ENCODE data around the gene B4GALNT3. TPM values are rescaled to one million over a fixed set of nuclear protein-coding genes. Genes with fewer than 3 reads are reported as not detected.
A peak's percentile ranks its signal among the peaks of the same experiment; 100 is the strongest.

B4GALNT3 gene
- total and polyA plus RNA-seq, 2 of the 13 experiments (the other 11 are each of a cell fraction or from before 2014, with no cell fraction given), result 3.2 to 4.4 TPM

DNA sequence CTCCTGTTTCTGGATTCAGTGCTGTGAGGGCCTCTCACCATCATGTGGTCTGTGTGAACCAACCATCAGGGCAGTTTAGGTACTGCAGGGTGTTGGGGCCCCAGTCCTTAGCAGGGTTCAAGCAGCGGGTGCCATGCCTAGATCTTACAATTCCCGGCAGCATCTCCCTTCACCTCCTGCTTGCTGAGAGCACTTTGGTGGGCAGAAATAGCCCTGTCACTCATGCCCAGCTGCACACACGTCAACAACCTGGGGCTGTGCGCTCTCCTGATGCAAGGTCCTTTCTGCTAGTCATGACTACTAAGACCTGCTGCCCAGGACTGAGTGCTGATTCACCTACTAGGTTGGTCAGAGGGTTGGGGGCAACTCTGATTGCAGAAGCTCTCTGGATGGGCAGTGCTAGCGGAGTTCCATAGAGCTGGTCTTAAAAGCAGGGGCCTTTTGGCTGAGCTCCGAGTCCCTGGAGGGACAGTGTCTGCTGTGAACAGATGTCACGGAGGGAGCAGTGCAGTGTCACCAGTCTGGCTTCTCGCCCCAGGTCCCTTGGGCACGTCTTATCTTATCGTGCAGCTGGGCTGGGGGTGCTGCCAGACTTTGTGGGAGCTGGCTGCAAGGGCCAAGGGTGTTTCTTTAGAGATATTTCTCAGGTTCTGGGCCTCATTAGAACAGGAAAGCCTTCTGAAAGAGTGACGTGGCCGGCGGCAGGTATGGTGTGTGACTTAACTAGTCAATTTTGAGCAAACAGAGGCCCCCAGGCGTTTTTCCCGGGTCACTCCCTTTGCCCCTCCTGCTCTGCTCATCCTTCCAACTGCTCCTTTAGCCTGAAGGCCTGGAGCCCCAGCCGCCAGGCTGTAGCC, 131.7 kb downstream of the B4GALNT3 start:
- Histone ChIP-seq H4K20me1 (ENCODE audit: insufficient read depth, low read length) (no peaks in the 10 kb centered on the region), H3K79me2 (ENCODE audit: insufficient read depth, low read length) (no peaks in the 10 kb centered on the region), H3K36me3 (replicated peaks in 1 of 2; ENCODE audit: control insufficient read depth in 1 of 2, insufficient read depth in 2 of 2, low read length in 2 of 2) (no peaks in the 10 kb centered on the region), H3K4me1 (ENCODE audit: insufficient read depth, low read length) (peaks cover 56% of the 10 kb centered on the region), H3K9ac (ENCODE audit: insufficient read depth, low read depth, low read length) (peak overlapping the region; percentile 50), H3K27me3 (ENCODE audit: control insufficient read depth in 1 of 2, insufficient read depth in 2 of 2, low read length in 2 of 2) (no peaks in the 10 kb centered on the region), H3K27ac (ENCODE audit: extremely low read length, insufficient read depth, low read length) (peak overlapping the region; percentile 50), H2AFZ (ENCODE audit: low read length) (peak overlapping the region; percentile 46), H3K9me3 (ENCODE audit: low read length) (no peaks in the 10 kb centered on the region), H3K4me2 (ENCODE audit: low read depth, low read length) (peak overlapping the region; percentile 82), H3K4me3 (replicated peaks in 1 of 3; ENCODE audit: insufficient read depth in 1 of 3, low read depth in 2 of 3, low read length in 3 of 3) (peak overlapping the region; percentile 3 to 67 (median 38))
- no TSS peak for BruUV-seq (replicated peaks)
- POLR2A ChIA-PET, result interaction anchor here (0.8 to 1.4 kb wide), 3 partner anchors 15 to 159 kb away, joined by 3 read pairs; no protein-coding TSS in a partner anchor
- no peak for DNase-seq (ENCODE audit: low spot score)
- WGBS (ENCODE audit: low lambda C conversion rate), result 12% methylated on average over 12 of the region's 16 CpGs
- intact Hi-C loops (cut with micrococcal nuclease; ENCODE audit: unreplicated experiment) (no loop called here), in situ Hi-C loops (cut with HindIII; ENCODE audit: extremely low pct_ligation_motif_present, low pct_unique_long_range_greater_than_20kb) (no loop called here)
- CTCF ChIA-PET (ENCODE audit: low intra/inter-chr PET ratio, low total read pairs), result no interaction called here
- FAIRE-seq, result peak; percentile 15
- peak; percentile 92 for ATAC-seq
- TF ChIP-seq ZNF468 (CRISPR knock-in tag; IDR thresholded peaks at IDR 0.05) (no peak), ZNF143 (CRISPR knock-in tag; IDR thresholded peaks at IDR 0.05) (no peak), TCF12 (IDR thresholded peaks at IDR 0.05) (no peak), TCF12 (CRISPR knock-in tag; IDR thresholded peaks at IDR 0.05) (0 out of 2 replicates have a peak, but pooled peaks have one; percentile 31), ZFX (CRISPR knock-in tag; IDR thresholded peaks at IDR 0.05; ENCODE audit: low read depth) (peak; percentile 21; the same call in 1 of the 2 replicates), ZBTB25 (CRISPR knock-in tag; IDR thresholded peaks at IDR 0.05) (no peak), ZNF737 (CRISPR knock-in tag; IDR thresholded peaks at IDR 0.05; ENCODE audit: borderline replicate concordance) (no peak), KDM4B (CRISPR knock-in tag; IDR thresholded peaks at IDR 0.05) (no peak), HOXA3 (CRISPR knock-in tag; IDR thresholded peaks at IDR 0.05) (0 out of 2 replicates have a peak, but pooled peaks have one; percentile 20), ELF1 (CRISPR knock-in tag; IDR thresholded peaks at IDR 0.05) (no peak), NR2F6 (IDR thresholded peaks at IDR 0.05) (peak; percentile 37; the same call in 1 of the 2 replicates), NR2F6 (CRISPR knock-in tag; IDR thresholded peaks at IDR 0.05) (no peak), ZNF230 (CRISPR knock-in tag; IDR thresholded peaks at IDR 0.05) (0 out of 2 replicates have a peak, but pooled peaks have one; percentile 32), ZNF772 (CRISPR knock-in tag; IDR thresholded peaks at IDR 0.05) (peak; percentile 52; the same call in 1 of the 2 replicates), LCORL (IDR thresholded peaks at IDR 0.05) (no peak), LCORL (CRISPR knock-in tag; IDR thresholded peaks at IDR 0.05) (peak; percentile 60; the same call in 1 of the 2 replicates), RAD21 (CRISPR knock-in tag; IDR thresholded peaks at IDR 0.05) (0 out of 2 replicates have a peak, but pooled peaks have one; percentile 25), RXRA (CRISPR knock-in tag; IDR thresholded peaks at IDR 0.05) (peak; percentile 10; the same call in 1 of the 2 replicates)
- TF ChIP-seq, protein P1, sequence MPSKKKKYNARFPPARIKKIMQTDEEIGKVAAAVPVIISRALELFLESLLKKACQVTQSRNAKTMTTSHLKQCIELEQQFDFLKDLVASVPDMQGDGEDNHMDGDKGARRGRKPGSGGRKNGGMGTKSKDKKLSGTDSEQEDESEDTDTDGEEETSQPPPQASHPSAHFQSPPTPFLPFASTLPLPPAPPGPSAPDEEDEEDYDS (CRISPR knock-in tag; IDR thresholded peaks at IDR 0.05), result no peak
- TF ChIP-seq, protein P2, sequence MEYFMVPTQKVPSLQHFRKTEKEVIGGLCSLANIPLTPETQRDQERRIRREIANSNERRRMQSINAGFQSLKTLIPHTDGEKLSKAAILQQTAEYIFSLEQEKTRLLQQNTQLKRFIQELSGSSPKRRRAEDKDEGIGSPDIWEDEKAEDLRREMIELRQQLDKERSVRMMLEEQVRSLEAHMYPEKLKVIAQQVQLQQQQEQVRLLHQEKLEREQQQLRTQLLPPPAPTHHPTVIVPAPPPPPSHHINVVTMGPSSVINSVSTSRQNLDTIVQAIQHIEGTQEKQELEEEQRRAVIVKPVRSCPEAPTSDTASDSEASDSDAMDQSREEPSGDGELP (IDR thresholded peaks at IDR 0.05; ENCODE audit: borderline replicate concordance, low read depth), result 0 out of 2 replicates have a peak, but pooled peaks have one; percentile 42
- TF ChIP-seq, protein P3, sequence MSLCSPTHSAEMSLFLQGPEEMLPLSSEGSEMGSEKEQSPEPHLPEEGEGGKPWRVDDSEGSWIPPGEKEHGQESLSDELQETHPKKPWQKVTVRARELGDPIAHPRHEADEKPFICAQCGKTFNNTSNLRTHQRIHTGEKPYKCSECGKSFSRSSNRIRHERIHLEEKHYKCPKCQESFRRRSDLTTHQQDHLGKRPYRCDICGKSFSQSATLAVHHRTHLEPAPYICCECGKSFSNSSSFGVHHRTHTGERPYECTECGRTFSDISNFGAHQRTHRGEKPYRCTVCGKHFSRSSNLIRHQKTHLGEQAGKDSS (CRISPR knock-in tag; IDR thresholded peaks at IDR 0.05; ENCODE audit: borderline replicate concordance, low read depth), result 0 out of 2 replicates have a peak, but pooled peaks have one; percentile 64
